Colonic mucosa (tissue), 4 donors: Measurements from ENCODE around the gene SMIM41. TPM values are rescaled to one million over a fixed set of nuclear protein-coding genes. Genes with fewer than 3 reads are reported as not detected.

ENCODE experiments used
- DNase-seq: peaks from one replicate; pipeline ENCODE4 v3.0.0-alpha.2; 2020
- H3K27ac ChIP-seq: fragments of 200-600 bp; one replicate; pipeline ENCODE4 v1.8.0; 2021
- H3K27me3 ChIP-seq: fragments of 200-600 bp; one replicate; pipeline ENCODE4 v1.8.0; 2021
- H3K36me3 ChIP-seq: fragments of 200-600 bp; one replicate; pipeline ENCODE4 v1.8.0; 2021
- H3K4me1 ChIP-seq: fragments of 200-600 bp; one replicate; pipeline ENCODE4 v1.8.0; 2021; ENCODE audit warnings: mild to moderate bottlenecking
- H3K4me3 ChIP-seq: fragments of 200-600 bp; one replicate; pipeline ENCODE4 v1.8.0; 2021
- H3K9ac ChIP-seq, 2 donors: one replicate each; pipeline ENCODE4 v1.7.0; 2013; ENCODE audit warnings: control low read depth in 2 of 2, low read depth in 2 of 2, low read length in 2 of 2
- H3K9me3 ChIP-seq: fragments of 200-600 bp; one replicate; pipeline ENCODE4 v1.8.0; 2021
- intact Hi-C: fragments of 100-400 bp; cut with DNase I; formaldehyde crosslinking; loops from one replicate; pipeline ENCODE4 v1.14.1; 2022
- total RNA-seq, 2 donors: library from RNA; stranded (reverse); fragmentation: NEBNext Ultra II Directional in 1 of 2; extraction: Animal tissue kit (Norgen Biotek cat#: 25700) in 1 of 2; gene quantifications; one replicate each; pipeline ENCODE4 v1.2.1, GENCODE V29; 2021
- TF ChIP-seq, protein P1 (sequence below): fragments of 200-600 bp; IDR thresholded peaks from one replicate; pipeline ENCODE4 v1.8.0; 2022; ENCODE audit warnings: antibody characterized with exemption, mild to moderate bottlenecking
- donor health status: healthy.
- donor health status: DM: no; HTN: no; CAD: no.
- donor health status: DM: no; HTN: no; CAD: no.

Gene SMIM41
- total RNA-seq, 2 donors from 2014 or later: 0.30 to 0.58 TPM

DNA sequence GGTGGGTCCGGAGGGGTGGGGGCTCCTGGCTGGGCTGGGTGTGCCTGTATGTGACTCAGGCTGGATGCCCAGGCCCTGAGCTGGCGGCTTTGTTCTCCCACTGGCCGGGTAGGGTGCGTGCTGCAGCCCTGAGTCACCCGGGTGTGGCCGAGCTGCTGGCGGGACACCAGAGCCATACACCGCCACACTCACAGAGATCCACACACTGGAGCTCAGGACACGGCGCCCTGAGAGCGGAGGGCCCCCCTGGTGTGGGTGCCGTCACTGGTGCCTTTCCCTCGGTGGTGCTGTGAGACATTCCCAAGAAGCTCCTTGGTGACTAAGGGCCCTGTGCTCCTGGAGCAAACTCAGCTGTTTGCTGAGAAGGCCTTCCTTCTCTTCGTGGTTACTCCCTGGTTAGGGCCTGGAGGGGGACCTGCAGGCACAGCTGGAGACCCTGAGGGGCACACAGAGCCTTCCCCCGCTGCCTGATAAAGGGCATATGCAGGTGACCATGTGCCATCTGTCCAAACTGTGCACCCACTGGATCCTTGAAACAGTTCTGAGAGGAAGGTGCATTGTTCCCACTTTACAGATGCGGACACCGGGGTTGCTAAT, 68.0 kb downstream of the SMIM41 start:
- Histone ChIP-seq H3K4me1 (peaks cover 24% of the 10 kb centered on the region), H3K9ac (peak overlapping the region; percentile 61 to 99)
- intact Hi-C loops: no loop called here

DNA sequence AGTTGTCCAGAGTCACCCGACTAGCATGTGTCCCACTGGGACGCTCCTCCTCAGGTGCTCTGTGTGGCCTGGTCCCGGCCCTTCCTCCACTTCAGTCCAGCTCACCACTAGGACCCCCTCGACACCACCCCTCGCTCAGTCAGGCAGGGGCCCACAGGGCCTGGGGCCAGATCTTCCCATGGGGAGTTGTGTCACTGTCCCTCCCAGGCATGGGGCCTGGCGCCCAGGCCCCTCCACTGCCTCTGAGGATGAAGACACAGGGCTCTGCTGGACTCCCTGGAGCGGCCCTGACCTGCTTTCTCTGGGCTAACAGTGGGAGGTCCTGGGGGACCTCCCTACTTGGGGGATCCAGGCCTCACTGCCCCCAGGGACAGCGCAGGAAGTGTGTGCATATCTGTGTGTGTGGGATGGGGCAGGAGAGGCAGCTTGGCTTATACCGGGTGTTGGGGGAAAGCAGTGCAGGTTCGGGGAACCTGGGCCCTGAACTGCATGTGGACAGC, 68.5 kb downstream of the SMIM41 start:
- TF ChIP-seq, protein P1, sequence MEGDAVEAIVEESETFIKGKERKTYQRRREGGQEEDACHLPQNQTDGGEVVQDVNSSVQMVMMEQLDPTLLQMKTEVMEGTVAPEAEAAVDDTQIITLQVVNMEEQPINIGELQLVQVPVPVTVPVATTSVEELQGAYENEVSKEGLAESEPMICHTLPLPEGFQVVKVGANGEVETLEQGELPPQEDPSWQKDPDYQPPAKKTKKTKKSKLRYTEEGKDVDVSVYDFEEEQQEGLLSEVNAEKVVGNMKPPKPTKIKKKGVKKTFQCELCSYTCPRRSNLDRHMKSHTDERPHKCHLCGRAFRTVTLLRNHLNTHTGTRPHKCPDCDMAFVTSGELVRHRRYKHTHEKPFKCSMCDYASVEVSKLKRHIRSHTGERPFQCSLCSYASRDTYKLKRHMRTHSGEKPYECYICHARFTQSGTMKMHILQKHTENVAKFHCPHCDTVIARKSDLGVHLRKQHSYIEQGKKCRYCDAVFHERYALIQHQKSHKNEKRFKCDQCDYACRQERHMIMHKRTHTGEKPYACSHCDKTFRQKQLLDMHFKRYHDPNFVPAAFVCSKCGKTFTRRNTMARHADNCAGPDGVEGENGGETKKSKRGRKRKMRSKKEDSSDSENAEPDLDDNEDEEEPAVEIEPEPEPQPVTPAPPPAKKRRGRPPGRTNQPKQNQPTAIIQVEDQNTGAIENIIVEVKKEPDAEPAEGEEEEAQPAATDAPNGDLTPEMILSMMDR: no peak
- Histone ChIP-seq H3K9me3 (no peaks in the 10 kb centered on the region), H3K9ac (peak overlapping the region; percentile 61 to 99), H3K27ac (peak overlapping the region; percentile 97), H3K27me3 (no peaks in the 10 kb centered on the region), H3K36me3 (no peaks in the 10 kb centered on the region), H3K4me3 (no peak overlapping the region), H3K4me1 (peaks cover 24% of the 10 kb centered on the region)
- DNase-seq: no peak
- intact Hi-C loops: no loop called here

More for the DNA sequence above, 68.0 kb downstream of the SMIM41 start:
- no peaks in the 10 kb centered on the region for H3K27me3 ChIP-seq
- DNase-seq: peak; percentile 95
- H3K9me3 ChIP-seq: no peaks in the 10 kb centered on the region
- H3K36me3 ChIP-seq: no peaks in the 10 kb centered on the region
- H3K27ac ChIP-seq: peak overlapping the region; percentile 97
- no peak overlapping the region for H3K4me3 ChIP-seq
- TF ChIP-seq, protein P1: no peak

DNA sequence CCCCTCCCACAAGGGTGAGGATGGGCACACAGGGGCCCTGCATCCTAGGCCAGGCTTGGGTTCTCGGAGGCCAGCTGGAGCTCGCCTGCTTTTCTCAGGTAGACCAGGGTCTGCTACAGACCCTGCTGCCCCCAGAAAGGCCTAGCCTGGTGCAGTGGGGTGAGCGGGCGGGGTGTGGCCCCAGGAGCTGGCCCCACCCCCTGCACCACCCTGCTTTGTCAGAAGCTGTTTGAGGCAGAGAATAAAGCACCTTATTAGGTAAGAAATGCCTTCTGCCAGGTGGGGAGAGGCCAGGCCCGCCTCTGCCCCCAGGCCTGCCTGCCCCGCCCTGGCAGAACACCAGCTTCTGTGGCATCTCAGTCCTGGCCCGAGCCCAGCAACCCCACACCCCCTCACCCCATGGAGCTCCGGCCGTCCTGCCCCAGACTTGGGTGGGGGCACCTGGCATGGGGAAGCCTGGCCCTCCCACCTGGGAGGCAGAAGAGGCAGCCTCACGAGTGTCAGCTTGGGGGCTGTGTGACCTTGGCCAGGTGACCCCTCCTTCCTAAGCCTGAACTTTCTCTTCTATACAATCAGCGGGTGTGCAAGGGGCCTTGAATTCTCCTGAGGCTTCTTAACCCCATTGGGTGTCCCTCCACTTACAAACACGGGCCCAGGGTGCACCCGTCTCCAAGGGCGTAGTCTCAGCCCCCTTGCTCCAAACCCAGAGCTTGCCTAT, 69.1 kb downstream of the SMIM41 start:
- Histone ChIP-seq H3K9ac (peak overlapping the region; percentile 67 to 99), H3K4me3 (no peak overlapping the region), H3K27me3 (no peaks in the 10 kb centered on the region), H3K9me3 (no peaks in the 10 kb centered on the region), H3K27ac (peak overlapping the region; percentile 97), H3K4me1 (peaks cover 24% of the 10 kb centered on the region), H3K36me3 (no peaks in the 10 kb centered on the region)
- TF ChIP-seq, protein P1: no peak
- peak; percentile 92 for DNase-seq
- intact Hi-C loops: no loop called here

DNA sequence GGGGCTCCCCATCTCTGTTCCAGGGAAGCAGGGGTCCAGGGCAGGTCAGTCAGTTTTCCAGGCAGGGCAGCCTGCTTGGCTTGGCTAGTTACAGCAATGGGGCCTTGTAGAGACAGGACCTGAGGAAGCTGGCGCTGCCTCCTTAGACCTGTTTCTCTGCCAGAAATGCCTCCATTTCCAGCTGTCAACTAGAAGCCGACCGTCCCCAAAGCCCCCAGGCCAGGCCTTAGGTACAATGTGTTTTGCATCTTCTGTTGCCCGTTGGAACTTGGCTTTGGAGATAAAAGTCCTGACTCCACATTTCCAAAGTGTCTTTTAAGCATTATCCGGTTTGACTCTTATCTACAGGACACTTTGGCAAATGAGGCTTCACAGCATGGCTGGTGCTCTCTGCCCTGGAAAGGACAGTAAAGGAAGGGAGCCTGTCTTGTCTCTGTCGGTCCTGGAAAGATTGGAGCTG, 69.7 kb downstream of the SMIM41 start:
- Histone ChIP-seq H3K27me3 (no peaks in the 10 kb centered on the region), H3K9me3 (no peaks in the 10 kb centered on the region), H3K36me3 (no peaks in the 10 kb centered on the region), H3K27ac (peak overlapping the region; percentile 97), H3K9ac (peak overlapping the region; percentile 67 to 78), H3K4me1 (peaks cover 24% of the 10 kb centered on the region), H3K4me3 (no peak overlapping the region)
- DNase-seq: peak; percentile 31
- TF ChIP-seq, protein P1: no peak
- intact Hi-C loops: no loop called here

DNA sequence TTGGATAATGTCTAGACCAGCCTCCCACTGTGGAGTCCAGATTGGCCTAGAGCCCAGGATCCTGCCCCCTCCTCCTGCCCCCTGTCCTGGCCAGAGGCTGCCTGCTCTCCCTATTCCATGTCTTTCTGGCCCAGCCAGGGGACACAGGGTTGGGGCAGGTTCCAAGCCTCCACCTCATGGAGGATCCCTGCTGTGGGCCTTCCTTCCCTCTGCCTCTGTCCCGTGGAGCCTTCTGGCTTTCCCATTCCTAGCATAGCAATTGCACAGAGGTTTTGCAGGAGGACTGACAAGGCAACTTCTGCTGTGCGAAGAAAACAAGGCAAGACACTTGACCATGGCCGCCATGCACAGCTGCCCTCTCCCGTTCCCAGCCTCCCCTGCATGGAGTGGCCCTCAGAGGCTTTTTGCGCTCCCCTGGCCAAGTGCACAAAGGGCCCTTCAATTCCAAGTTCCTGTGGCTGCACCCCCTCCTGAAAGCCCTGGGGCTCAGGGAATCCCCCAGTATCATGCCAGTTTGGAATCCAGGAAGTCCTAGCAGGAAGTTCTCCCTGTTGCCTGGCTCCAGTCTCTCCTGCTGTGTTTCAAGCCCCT, 70.2 kb downstream of the SMIM41 start:
- H3K4me1 ChIP-seq: peaks cover 24% of the 10 kb centered on the region
- no peak for DNase-seq
- intact Hi-C loops: no loop called here
- H3K36me3 ChIP-seq: no peaks in the 10 kb centered on the region
- H3K4me3 ChIP-seq: no peak overlapping the region
- H3K27me3 ChIP-seq: no peaks in the 10 kb centered on the region
- peak overlapping the region; percentile 97 for H3K27ac ChIP-seq
- no peaks in the 10 kb centered on the region for H3K9me3 ChIP-seq
- peak overlapping the region; percentile 14 to 78 for H3K9ac ChIP-seq
- TF ChIP-seq, protein P1: no peak
